Skin epidermis (tissue), 12 donors: ENCODE measurements around the gene CHORDC1.
"Not testable (repeated sequence)": the region's sequence is repeated elsewhere in the genome, so short reads cannot be mapped to it uniquely, and the experiment has no call there.

Experiments
- H3K27ac ChIP-seq, 21 experiments: fragments of 200-600 bp; sonication (generic) in 11 of 21; one replicate each; pipeline ENCODE4 v1.5.0; 2020; ENCODE audit warnings: mild to moderate bottlenecking in 3 of 21, inconsistent platforms in 2 of 21, moderate library complexity in 2 of 21
- H3K4me3 ChIP-seq, 7 experiments: fragments of 200-600 bp; sonication (generic) in 2 of 7; one replicate each; pipeline ENCODE4 v1.5.0; 2020; ENCODE audit warnings: inconsistent platforms in 2 of 7, mild to moderate bottlenecking in 2 of 7, moderate library complexity in 1 of 7

CHORDC1 gene

DNA sequence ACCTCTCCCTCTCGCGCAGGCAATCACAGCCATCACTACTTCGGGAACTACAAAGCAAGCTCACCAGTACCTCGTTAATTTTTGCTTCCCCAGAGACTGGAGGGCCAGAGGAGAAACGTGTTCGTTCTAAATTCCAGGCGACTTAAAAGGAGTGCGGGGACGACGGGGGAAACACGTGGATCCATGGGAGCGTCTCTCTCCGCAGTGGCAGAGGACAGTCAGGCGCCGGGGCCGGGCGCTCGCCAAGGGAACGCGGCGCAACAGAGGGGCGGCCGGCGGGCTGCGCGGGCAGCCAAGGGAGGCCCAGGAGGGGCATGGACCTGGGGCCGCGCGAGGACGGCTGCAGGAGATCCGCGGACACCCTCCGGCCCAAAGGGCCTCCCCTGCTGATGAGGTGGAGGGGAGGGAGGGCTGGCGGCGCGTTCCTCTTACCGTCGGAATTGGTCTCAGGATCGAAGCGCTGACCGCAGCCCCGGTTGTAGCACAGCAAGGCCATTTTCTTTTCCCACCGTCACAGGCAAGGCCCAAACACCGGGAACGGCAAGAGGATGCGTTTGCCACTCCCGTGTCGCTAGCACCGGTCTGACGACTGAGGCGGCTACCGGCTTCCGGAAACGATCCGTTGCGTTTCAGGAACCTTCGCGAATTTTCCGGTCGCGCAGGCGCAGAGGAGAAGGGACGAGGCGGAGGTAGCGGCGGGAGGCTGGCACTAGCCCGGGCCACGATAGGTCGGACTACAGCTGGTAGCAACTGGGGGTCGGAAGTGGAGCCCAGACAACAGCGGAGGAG, at the start of gene CHORDC1:
Gene CHORDC1 (minus strand): TSS at position 591 of the 789 bp plus-strand sequence. CDS start 95 bp downstream, at position 496.
- Histone ChIP-seq H3K4me3 (peak within 1 kb of the TSS; percentile 68 to 92 (median 85)), H3K27ac (peak within 1 kb of the TSS; percentile 75 to 97 (median 89))

GRCh38 chr11:90257158-90257525, 34.3 kb upstream of the CHORDC1 start:
- H3K27ac ChIP-seq = no peak overlapping the region
- no peak overlapping the region for H3K4me3 ChIP-seq

DNA sequence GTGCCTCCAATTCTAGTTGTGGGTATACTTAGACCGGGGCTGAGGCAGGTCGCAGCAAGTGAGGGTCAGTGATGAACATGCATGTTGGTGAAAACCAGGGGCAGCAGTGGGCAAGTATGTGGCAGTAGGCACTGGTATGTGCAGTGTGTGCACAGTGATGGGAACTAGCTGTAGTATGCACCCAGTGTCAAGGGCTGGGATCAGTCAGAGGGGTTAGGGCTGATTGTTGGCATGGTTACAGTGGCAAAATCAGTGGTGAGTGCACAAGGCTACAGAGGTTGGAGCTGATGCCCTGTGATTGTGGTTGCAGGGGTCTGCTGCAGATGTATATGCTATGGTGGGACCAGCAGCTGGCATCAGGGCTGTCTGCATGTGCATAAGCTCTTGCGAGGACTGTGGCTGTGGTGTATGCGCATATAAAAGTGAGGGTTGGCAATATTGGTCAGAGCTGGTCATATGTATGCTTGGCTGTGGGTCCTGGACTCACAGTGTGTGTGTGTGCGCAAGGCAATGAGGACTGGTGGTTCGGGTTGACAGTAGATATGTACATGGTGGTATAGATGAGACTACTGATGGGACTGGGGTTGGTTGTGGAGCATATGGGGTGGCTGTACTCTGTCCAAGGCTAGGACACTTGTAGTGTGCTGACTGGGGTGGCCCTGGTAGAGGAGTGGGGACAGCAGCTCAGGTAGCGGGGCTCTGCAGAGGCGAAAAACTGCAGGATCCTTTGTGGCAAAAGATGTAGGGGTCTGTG, 33.7 kb upstream of the CHORDC1 start:
- Histone ChIP-seq H3K27ac (no peak overlapping the region), H3K4me3 (no peak overlapping the region)

DNA sequence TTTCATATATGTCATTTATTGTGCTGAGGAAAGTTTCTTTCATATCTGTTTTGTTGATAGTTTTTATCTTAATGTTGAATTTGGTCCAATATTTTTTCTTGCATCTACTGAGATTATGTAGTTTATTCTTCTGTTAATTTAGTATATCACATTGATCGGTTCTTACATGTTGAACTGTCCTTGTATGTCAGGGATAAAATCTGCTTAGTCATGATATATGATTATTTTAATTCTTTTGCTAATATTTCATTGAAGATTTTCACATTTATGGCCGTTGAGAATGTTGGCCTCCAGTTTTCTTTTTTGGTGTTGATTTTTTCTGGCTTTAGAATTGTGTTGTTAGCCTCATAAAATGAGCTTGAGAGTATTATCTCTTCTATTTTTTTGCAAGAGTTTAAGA, 31.2 kb upstream of the CHORDC1 start:
- Histone ChIP-seq H3K4me3 (no peak overlapping the region), H3K27ac (no peak overlapping the region)

- H3K4me3 ChIP-seq = no peak overlapping the region
- no peak overlapping the region for H3K27ac ChIP-seq
Observed at GRCh38 chr11:90252053-90252452, 29.2 kb upstream of the CHORDC1 start.

GRCh38 chr11:90251599-90251998, 28.8 kb upstream of the CHORDC1 start:
- no peak overlapping the region for H3K4me3 ChIP-seq
- no peak overlapping the region for H3K27ac ChIP-seq

GRCh38 chr11:90250970-90251369, 28.1 kb upstream of the CHORDC1 start:
- no peak overlapping the region for H3K27ac ChIP-seq
- no peak overlapping the region for H3K4me3 ChIP-seq

DNA sequence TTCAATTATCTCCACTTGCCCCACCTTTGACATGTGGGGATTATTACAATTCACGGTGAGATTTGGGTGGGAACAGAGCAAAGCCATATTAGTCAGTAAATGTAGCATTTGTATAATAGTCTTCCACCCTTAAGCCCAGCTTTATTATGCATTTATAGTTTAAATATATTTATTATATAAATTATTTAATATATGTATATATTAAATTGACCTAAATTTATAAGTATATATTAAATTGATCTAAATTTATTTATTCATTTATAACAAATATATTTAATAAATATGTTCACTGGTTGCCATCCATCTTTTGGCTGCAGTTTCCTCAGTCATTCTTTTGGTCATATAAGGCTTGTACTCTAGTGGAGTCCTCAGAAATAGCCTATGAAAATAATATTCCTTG, 23.6 kb upstream of the CHORDC1 start:
- H3K4me3 ChIP-seq = no peak overlapping the region
- no peak overlapping the region for H3K27ac ChIP-seq

GRCh38 chr11:90243534-90243933, 20.7 kb upstream of the CHORDC1 start:
- Histone ChIP-seq H3K27ac (no peak overlapping the region), H3K4me3 (no peak overlapping the region)

DNA sequence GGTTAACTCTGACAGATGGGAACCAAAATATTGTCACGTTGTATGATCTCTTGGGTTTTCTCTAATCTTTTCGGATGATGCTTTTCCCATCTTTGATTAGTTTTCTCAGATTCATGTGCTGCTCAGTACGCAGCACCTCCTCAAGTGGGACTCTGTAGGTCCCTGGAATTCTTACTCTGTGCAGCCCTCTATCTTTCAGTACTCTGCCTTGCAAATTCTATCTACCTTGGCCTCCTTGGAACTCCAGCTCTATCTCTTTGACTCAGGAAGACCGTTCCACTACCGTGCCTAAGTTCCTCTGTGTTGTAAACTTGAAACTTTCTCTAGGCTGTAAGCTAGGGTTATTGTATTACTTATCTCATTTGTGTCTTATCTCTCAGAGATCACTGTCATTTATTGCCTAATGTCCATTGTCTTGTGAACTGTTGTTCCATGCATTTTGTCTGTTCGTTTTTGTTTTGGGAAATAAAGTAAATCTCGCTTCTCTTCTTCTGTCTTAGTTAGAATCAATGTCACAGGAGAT, 20.1 kb upstream of the CHORDC1 start:
- Histone ChIP-seq H3K27ac (no peak overlapping the region), H3K4me3 (no peak overlapping the region)

- no peak overlapping the region for H3K27ac ChIP-seq
- H3K4me3 ChIP-seq = no peak overlapping the region
Observed at GRCh38 chr11:90241414-90241813, 18.6 kb upstream of the CHORDC1 start.

DNA sequence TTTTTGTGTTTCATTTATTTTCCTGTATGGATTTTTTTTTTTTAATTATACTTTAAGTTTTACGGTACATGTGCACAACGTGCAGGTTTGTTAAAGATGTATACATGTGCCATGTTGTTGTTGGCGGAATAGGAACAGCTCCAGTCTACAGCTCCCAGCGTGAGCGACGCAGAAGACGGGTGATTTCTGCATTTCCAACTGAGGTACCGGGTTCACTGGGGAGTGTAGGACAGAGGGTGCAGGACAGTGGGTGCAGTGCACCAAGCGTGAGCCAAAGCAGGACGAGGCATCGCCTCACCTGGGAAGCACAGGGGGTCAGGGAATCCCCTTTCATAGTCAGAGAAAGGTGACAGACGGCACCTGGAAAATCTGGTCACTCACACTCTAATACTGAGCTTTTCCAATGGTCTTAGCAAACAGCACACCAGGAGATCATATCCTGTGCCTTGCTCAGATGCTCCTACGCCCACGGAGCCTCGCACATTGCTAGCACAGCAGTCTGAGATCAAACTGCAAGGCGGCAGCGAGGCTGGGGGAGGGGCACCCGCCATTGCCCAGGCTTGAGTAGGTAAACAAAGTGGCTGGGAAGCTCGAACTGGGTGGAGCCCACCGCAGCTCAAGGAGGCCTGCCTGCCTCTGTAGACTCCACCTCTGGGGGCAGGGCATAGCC, 17.3 kb upstream of the CHORDC1 start:
- not testable (repeated sequence) for H3K27ac ChIP-seq
- H3K4me3 ChIP-seq = peak overlapping the region in 2 of 7 experiments; percentile 5 to 14

DNA sequence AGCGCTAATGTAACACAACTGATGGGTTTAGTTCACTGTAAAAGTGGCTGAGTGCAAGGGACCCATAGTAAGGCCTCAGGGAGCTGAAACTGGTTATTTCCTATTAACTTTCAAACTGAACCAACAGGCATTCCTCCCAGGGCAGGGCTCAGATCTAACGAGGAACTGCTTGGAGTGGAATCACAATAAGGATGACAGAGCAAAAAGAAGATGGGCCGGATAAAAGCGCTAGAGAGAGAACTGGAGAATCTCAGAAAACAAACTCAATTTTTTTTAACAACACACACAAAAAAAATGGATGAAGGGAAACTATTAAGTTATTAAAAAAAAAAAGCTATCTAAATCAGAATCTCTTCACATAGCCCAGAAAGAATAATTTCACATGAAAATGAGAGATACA, 14.2 kb upstream of the CHORDC1 start:
- H3K27ac ChIP-seq = no peak overlapping the region
- H3K4me3 ChIP-seq = no peak overlapping the region

DNA sequence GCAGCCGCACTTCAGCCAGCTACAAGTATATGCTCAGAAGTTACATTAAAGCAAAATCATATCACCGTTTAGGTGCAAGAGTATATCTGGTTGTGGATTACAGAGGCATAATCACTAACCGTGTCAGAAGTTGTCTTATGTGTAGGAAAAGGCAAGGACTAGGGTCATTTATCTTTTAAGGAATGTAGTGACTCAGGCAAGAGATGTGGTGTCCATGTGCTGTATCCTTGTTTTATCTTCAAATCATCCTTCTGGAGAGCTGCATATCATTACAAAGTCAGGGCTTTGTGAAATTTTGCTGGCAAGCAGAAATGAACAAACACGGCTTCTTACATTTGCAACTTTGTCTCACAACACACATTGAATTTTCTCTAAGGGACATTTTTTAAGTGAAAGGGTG, 12.7 kb upstream of the CHORDC1 start:
- H3K27ac ChIP-seq = no peak overlapping the region
- H3K4me3 ChIP-seq = no peak overlapping the region

DNA sequence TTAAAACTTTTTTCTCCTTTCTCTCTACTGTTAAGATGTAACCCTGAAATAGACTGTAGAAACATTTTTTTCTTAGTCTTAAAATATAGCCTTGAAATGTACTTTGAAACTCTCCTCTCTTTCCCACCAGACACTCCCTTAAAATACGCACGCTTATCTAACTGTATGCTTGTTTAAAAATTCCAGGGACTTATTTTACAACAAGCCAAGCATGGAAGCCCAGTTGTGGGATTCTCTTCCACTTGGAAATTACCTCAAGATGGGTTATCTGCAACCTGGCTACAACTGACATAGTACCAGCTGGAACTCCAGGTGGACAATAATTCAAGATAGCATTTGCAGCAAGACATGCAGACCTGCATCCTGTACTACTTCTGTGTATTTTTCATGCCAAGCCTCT, 12.1 kb upstream of the CHORDC1 start:
- no peak overlapping the region for H3K27ac ChIP-seq

DNA sequence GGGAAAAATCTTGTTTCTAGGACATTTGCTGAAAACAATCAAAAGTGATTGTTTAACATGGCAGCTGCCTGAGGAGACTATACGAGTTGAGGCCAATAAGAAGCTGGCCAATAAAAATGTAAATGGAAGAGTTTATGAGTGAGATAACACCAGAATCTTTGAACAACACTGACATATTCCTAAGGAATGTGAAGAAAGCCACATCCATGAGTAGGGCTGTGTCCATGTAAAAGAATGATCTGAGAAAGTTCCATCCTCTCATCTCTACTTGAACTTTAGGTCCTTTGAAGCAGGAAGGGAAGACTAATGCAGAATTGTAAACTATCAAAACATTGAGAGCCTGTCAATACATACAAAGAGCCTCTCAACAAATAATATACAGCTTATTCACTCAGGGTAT, 6.9 kb upstream of the CHORDC1 start:
- Histone ChIP-seq H3K27ac (no peak overlapping the region), H3K4me3 (no peak overlapping the region)

More for the DNA sequence above, 12.1 kb upstream of the CHORDC1 start:
- no peak overlapping the region for H3K4me3 ChIP-seq

DNA sequence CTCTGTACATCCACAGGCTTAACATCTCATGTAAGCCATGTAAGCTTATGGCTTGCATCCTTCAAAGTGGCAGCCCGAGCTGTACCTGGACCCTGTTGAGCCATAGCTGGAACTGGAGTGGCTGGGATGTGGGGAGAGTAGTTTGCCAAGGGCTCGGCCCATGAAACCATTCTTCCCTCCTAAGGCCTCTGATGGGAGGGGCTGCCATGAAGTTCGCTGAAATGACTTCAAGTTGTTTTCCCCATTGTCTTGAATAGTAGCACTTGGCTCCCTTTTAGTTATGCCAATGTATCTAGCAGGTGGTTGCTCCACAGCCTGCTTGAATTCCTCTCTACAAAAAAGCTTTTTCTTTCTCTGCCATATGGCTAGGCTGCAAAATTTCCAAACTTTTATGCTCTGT, 5.2 kb upstream of the CHORDC1 start:
- Histone ChIP-seq H3K27ac (no peak overlapping the region), H3K4me3 (no peak overlapping the region)

GRCh38 chr11:90223248-90223585, 368 bp upstream of the CHORDC1 start:
- H3K27ac ChIP-seq = peak overlapping the region; percentile 43 to 97 (median 89)
- H3K4me3 ChIP-seq = peak overlapping the region; percentile 68 to 92 (median 85)

DNA sequence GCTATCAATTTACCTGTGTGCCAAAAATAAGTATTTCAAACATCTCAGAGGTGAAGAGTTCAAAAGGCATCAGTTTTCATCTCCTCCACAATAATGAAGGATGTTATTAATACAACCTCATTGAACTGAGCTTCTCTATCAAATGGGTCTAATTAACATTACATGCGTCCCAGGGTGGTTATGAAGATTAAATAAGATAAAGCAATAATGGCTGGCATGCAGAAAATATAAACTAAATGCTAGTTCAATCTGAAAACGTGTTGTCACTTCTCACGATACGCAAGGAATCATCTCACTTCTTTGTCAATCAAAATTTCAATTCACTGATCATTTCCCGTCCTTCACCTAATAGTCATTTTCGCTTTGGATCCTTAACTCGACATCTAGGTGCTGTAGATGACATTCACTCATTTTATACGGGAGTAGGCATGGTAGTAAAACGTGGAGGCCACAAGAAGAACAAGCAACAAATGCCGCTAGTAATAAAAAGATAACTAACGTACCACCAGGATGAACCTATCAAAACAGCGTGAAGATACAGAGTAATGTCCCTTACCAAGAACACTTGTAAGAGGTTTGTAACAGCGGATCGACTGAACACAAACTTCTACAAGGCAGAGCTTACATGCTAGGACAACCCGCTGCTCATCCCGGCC, 918 bp downstream of the CHORDC1 start:
- Histone ChIP-seq H3K27ac (peak overlapping the region in 19 of 21 experiments; percentile 79 to 97 (median 90)), H3K4me3 (peak overlapping the region; percentile 68 to 92 (median 85))

DNA sequence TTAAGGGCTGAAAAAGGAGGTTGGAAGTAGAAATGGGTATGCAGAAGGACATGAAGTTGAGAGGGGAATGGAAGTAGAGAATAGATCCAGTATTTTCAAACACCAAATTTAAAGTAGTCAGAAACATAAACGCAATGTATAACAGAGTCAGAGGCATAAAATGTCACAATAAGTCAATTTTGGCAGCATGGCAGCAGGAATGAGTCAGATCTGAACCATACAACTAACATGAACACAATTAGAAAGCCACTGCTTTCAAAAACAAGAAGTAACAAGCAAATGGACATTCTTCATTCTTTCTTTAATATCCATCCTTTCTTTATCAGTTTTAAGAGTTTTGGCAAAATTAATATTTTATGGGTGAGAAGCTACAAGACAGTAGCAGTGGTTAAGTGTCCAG, 2.5 kb downstream of the CHORDC1 start:
- Histone ChIP-seq H3K27ac (no peak overlapping the region), H3K4me3 (no peak overlapping the region)
